ENCODE data around the gene DAB1. TPM values are rescaled to one million over a fixed set of nuclear protein-coding genes. Genes with fewer than 3 reads are reported as not detected.

DAB1 gene
- total and polyA plus RNA-seq, 7 donors = under 0.01 to 1.1 (median 0.75) TPM; not detected in 1

- 73 to 87% methylated on average over 2 of the region's 2 CpGs for WGBS, 2 donors
- H3K36me3 ChIP-seq = no peaks in the 10 kb centered on the region
These were observed 255.9 kb downstream of the DAB1 start for GRCh38 chr1:57167997-57168396.

GRCh38 chr1:57165546-57165945 lies 258.3 kb downstream of the DAB1 start:
- no peak for DNase-seq
- Histone ChIP-seq H3K4me1 (peaks cover 0 to 8% (median 3%) of the 10 kb centered on the region in 4 donors), H3K27me3 (no peaks in the 10 kb centered on the region), H3K4me3 (no peak overlapping the region), H3K36me3 (no peaks in the 10 kb centered on the region), H3K27ac (no peak overlapping the region), H3K9me3 (no peaks in the 10 kb centered on the region)
- TF ChIP-seq POLR2A (IDR thresholded peaks at IDR 0.05) (no peak), CTCF (IDR thresholded peaks at IDR 0.05) (no peak), EP300 (IDR thresholded peaks at IDR 0.05) (no peak), POLR2AphosphoS5 (IDR thresholded peaks at IDR 0.05) (no peak)
- WGBS, 2 donors = 14 to 49% methylated on average over 1 of the region's 1 CpG
- intact Hi-C loops (cut with DNase I) = no loop called here

More at GRCh38 chr1:57167997-57168396, 255.9 kb downstream of the DAB1 start:
- Histone ChIP-seq H3K9me3 (no peaks in the 10 kb centered on the region), H3K27me3 (no peaks in the 10 kb centered on the region), H3K4me1 (peaks cover 0 to 5% (median 2%) of the 10 kb centered on the region in 4 donors), H3K4me3 (no peak overlapping the region), H3K27ac (no peak overlapping the region)
- TF ChIP-seq POLR2A (IDR thresholded peaks at IDR 0.05) (no peak), CTCF (IDR thresholded peaks at IDR 0.05) (no peak), EP300 (IDR thresholded peaks at IDR 0.05) (no peak), POLR2AphosphoS5 (IDR thresholded peaks at IDR 0.05) (no peak)
- DNase-seq = no peak
- intact Hi-C loops (cut with DNase I) = no loop called here

GRCh38 chr1:57164584-57164983 lies 259.3 kb downstream of the DAB1 start:
- H3K9me3 ChIP-seq = no peaks in the 10 kb centered on the region
- TF ChIP-seq EP300 (IDR thresholded peaks at IDR 0.05) (no peak), POLR2AphosphoS5 (IDR thresholded peaks at IDR 0.05) (no peak), CTCF (IDR thresholded peaks at IDR 0.05) (no peak), POLR2A (IDR thresholded peaks at IDR 0.05) (no peak)
- DNase-seq = no peak
- H3K27ac ChIP-seq = no peak overlapping the region
- H3K4me3 ChIP-seq = no peak overlapping the region
- no peaks in the 10 kb centered on the region for H3K27me3 ChIP-seq
- intact Hi-C loops (cut with DNase I) = no loop called here
- H3K36me3 ChIP-seq = no peaks in the 10 kb centered on the region
- peaks cover 0 to 8% (median 3%) of the 10 kb centered on the region in 4 donors for H3K4me1 ChIP-seq
- 58 to 96% methylated on average over 1 of the region's 1 CpG for WGBS, 2 donors

GRCh38 chr1:57163789-57164188 lies 260.1 kb downstream of the DAB1 start:
- DNase-seq = no peak
- Histone ChIP-seq H3K27me3 (no peaks in the 10 kb centered on the region), H3K9me3 (no peaks in the 10 kb centered on the region), H3K4me3 (no peak overlapping the region), H3K36me3 (no peaks in the 10 kb centered on the region), H3K4me1 (peaks cover 0 to 8% (median 3%) of the 10 kb centered on the region in 4 donors), H3K27ac (no peak overlapping the region)
- TF ChIP-seq CTCF (IDR thresholded peaks at IDR 0.05) (no peak), POLR2A (IDR thresholded peaks at IDR 0.05) (no peak), EP300 (IDR thresholded peaks at IDR 0.05) (no peak), POLR2AphosphoS5 (IDR thresholded peaks at IDR 0.05) (no peak)
- WGBS, 2 donors = 80 to 92% methylated on average over 1 of the region's 1 CpG
- intact Hi-C loops (cut with DNase I) = no loop called here

GRCh38 chr1:57163325-57163724 lies 260.5 kb downstream of the DAB1 start:
- Histone ChIP-seq H3K36me3 (no peaks in the 10 kb centered on the region), H3K4me3 (no peak overlapping the region), H3K27ac (no peak overlapping the region), H3K4me1 (peaks cover 0 to 8% (median 3%) of the 10 kb centered on the region in 4 donors), H3K9me3 (no peaks in the 10 kb centered on the region), H3K27me3 (no peaks in the 10 kb centered on the region)
- TF ChIP-seq POLR2AphosphoS5 (IDR thresholded peaks at IDR 0.05) = no peak
- no peak for TF ChIP-seq EP300 (IDR thresholded peaks at IDR 0.05)
- TF ChIP-seq POLR2A (IDR thresholded peaks at IDR 0.05) = no peak
- TF ChIP-seq CTCF (IDR thresholded peaks at IDR 0.05) = no peak
- WGBS, 2 donors = 73 to 75% methylated on average over 5 of the region's 5 CpGs
- DNase-seq = no peak
- intact Hi-C loops (cut with DNase I) = no loop called here

All from sigmoid colon (tissue), 7 donors.